GM12891 (cell line): ENCODE results near the gene KIAA0319L.
"Not testable (repeated sequence)": the region's sequence is repeated elsewhere in the genome, so short reads cannot be mapped to it uniquely, and the experiment has no call there.

Experiments used
- PAX5 ChIP-seq: IDR thresholded peaks from 2 replicates; pipeline ENCODE4 v1.6.1; 2011; ENCODE audit warnings: low read length, moderate library complexity, mild to moderate bottlenecking; ENCODE audit not compliant: insufficient read depth, severe bottlenecking
- POLR2A ChIP-seq: IDR thresholded peaks from 2 replicates; pipeline ENCODE4 v1.6.1; 2011; ENCODE audit warnings: low read depth, low read length, control low read depth
- POLR2AphosphoS5 ChIP-seq: IDR thresholded peaks from 2 replicates; pipeline ENCODE4 v1.6.1; 2011; ENCODE audit warnings: low read depth, low read length, control low read depth
- SPI1 ChIP-seq: IDR thresholded peaks from 2 replicates; pipeline ENCODE4 v1.6.1; 2011; ENCODE audit warnings: low read depth, low read length, control low read depth
- TAF1 ChIP-seq: IDR thresholded peaks from 2 replicates; pipeline ENCODE4 v1.6.1; 2011; ENCODE audit warnings: low read depth, low read length, control low read depth

DNA sequence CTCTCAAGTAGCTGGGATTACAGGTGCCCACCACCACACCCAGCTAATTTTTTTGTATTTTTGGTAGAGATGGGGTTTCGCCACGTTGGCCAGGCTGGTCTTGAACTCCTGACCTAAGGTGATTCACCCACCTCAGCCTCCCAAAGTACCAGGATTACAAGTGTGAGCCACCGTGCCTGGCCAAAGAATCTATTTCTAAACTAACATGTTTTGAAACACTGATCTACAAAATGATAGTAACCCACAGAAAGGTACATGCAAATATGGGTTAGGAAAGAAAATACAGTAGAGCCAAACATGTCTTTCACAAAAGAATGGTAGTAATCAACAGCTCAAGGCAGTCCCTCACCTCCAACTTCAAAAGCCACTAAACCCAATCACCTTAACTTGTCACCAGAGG lies 84.0 kb downstream of the KIAA0319L start:
- TF ChIP-seq POLR2A, PAX5, POLR2AphosphoS5, TAF1, SPI1: not testable (repeated sequence)
